NOMO-1 treated with DMSO at 0.1 percent for 48 hours (cell line): Measurements from ENCODE around the gene USH1C.

Experiments
- DNase-seq: peaks from one replicate; lab custom pipeline; 2025; ENCODE audit not compliant: unreplicated experiment; lab: John Stamatoyannopoulos, UW

USH1C gene

DNA sequence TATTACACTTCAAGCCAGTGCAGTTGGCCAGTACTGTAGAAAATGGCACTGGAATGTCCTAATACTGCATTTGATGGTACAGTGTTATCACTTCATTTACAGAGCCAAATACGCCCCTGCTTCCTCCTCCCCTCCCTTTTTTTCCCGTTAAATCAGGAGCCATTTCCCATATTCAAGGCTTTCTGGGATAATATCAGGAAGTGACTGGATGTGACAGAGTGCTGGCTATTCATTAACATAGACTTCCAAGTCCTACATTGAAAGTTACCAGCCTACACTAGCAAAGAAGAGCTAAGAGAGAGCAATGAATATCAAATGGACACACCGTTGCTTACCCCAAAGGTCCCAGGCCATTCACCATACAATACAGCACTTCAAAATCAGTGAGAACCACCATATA lies 35.4 kb downstream of the USH1C start:
- DNase-seq, result no peak

DNA sequence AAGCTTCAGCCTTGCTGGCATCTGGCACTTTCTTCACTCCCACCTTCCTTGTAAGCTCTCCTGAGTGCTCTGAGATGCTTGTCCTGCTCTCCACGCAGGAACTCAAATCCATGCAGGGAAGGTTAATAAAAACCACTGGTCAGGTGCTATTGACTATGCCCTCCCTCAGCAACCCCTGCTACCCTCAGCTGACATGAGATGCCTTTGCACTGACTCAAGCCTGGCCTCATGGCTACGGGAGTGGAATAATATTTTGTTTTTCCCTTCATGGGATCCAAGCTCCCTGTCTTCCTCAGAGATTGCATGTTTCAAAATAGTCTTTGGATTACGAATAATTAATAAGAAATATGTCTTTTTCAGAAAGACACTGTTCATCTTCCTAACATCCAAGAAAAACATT lies 35.9 kb downstream of the USH1C start:
- DNase-seq, result no peak

DNA sequence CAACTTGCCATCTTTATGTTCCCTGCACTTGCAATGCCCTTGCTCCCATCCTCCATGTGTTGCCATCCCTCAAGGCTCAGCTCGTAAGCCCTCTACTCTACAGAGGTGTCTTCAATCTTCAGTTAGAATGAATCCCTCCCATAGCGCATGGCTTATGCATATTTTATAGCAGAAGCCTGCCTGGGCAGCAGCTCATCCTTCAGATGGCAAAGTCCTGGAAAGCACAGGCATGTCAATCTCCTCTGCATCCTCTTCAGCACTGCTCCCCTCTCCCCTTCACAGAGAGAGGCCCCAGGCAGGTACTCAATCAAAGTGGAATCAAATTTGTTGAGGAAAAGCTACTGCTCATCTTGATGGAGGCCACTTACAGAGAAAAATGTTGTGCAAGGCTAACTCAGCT lies 36.4 kb downstream of the USH1C start:
- no peak for DNase-seq

DNA sequence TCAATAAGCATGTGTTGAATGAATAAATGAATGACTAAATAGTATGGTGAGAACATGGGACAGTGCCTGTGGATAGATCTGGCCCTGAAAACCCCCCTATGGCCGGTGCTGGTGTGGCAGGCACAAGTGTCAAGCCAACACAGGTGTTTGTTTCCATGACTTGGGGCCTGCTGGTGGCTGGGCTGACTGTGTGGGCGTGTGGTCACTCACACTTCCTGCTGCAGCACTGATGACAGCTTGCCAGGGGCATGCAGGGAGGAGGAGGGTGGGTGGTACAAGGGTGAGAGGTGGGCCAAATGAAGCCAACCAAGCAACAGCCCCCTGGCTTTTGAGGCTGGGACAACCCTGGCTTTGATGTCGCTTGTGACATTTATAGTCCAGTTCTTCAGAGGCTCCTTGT lies 37.3 kb downstream of the USH1C start:
- no peak for DNase-seq

DNA sequence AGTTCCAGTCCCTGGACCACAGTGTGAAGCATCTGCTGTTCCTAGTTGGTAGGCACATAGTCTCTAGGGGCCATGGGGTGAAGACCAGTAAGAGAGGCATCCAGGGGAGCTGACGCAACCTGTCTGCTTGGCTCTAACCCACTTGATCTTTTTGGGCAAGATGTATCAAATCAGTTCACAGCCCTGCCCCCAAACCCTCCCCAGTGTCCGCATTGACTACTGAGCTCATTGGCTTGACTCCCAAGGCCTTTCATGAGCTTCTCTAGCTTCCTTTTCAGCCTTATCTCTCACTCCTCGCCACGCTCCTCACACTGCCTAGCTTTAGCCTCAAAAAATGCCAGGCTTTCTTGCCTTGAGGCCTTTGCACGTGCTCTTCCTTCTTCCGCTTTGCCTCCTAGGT lies 37.9 kb downstream of the USH1C start:
- DNase-seq, result no peak

DNA sequence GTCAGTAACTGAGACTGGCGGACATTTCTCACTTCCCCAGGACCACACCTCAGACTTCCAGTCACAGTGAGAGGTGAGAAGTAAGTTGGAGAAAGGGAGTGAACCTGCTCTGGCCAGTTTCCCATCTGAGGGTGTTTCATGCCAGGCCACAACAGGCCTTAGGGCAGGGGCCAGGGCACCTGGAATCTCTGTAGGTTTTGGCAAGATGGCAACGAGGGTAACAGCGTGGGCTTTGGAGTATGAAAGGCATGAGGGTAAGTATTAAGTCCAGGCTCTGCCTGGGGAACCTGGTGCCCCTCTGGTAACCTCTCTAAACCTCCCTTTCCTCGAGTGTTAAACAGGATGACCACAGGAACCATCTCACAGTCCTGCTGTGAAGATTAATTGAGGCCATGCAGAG lies 39.1 kb downstream of the USH1C start:
- no peak for DNase-seq

DNA sequence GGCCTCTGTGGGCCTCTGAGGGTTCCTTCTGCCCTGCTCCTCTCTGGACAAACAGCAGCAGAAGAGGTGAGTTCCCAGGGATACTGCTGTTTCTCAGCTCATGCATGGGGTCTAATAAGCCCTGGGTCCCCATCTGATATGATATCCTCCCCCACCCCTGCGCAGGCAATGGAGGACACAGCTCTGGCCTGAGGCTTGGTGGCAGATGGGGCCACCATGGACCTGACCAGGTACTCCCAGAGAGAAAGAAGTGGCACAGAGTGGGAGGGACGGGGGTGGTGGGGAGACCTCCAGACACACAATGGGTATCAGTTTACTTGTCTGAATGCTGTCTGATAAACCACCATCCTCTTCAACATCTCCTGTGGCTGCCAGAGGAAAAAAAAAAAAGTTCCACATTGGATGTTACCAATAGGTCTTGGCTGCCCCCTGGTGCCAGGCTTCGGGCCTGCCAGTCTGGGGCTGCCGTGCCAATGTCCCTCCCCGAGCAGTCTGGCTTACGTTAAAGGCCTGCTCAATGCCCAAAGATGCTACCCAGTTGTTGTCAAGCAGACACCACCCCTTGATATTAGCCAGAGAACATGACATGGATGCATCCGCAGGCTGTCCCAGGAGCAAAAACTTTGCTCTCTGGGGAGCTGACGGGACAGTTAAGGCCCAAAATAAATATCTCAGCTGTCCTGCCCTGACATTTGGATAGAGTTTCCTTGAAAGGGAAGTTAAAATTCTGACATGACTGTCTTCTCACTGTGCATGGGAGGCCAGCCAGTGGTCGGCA lies 39.7 kb downstream of the USH1C start:
- DNase-seq, result peak; percentile 64

DNA sequence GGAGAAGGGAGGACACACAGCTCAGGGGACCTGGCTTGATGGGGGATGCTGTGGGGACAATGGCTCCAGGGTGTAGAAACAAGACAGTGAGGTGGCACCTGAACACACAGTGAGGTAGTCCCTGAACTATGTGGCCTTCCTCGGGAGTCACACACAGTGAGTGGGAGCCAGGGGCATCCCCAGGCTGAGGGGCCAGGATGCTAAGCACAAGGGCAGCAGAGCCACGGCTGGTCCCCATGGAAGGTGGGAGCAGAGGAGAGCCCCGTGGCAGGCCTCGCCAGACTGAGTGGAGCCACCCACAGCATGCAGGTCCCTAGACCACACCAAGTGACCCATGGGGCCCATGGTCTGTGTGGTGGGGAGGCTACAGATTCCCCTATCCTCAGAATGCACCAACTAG lies 41.6 kb downstream of the USH1C start:
- DNase-seq, result no peak

DNA sequence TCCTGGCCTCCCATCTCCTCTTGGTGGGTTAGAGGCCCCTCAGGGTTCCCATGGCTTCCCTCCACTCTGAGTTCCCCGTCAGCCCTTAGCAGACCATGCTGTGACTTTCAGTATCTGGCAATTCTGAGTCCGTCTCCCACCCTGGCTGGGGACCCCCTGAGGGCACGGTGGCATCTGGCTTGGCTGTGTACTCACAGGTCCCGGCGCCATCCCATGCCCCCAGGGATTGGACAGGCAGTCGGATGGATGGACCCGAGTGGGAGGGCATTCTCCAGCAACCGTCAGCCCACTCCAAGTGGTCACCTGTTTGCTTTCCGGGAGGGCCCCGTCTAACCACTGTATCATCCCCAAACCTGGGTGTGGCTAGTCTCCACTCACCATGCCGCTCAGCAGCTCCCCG lies 43.5 kb downstream of the USH1C start:
- DNase-seq, result no peak

DNA sequence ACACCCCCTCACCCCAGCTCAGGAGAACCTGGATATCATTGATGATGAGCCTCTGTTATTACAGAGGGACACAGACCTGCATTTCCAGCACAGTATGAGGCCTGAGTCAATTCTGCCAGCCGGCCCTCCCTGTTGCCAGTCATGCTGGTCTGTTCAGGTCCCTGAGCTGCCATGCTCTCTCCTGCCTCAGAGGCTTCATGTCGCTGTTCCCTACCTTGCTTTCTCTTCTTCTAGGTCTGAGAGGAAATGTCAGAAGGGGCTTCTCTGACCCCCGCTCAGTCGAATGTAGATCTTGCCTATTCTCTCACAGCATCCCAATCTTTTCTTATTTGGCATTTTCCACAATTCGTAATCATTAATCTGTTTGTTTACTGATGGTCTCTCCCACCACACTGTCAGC lies 45.7 kb downstream of the USH1C start:
- no peak for DNase-seq

DNA sequence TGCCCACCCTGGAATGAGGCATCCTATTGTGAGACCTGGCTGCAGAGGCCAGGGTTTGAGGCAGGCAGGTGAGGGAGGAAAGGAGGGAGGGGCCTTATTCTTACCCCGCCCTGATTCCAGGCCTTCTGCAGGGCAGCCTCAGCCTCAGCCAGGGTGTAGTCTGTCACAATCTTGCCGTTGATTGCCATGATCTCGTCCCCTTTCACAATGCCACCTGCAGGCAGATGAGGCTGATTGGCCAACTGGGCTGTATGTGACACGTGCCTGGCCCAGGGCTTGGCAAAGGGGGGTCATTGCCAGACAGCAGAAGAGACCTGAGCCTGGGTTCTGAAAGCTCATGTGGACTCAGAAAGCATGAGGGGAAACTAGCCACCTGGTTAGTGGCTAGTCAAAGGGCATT lies 46.2 kb downstream of the USH1C start:
- peak; percentile 46 for DNase-seq

DNA sequence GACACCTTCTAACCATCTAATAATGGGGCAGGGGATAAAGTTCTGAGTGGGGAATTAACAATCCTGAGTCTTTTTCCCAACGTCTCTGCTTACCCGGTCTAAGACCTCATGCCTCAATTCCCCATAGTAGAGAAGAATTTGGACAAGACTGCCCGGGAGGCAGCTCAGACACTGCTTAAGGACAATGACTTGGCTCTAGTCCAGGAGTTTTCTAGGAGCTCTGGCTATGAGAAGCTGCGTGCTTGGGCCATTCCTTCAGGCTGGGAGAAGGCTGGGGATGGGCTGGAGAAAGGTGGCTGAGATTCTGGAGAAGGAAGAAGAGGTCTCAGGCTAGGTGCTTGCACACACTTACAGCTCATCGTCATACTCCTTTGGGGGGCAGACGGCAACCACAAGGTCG lies 47.8 kb downstream of the USH1C start:
- DNase-seq, result no peak

DNA sequence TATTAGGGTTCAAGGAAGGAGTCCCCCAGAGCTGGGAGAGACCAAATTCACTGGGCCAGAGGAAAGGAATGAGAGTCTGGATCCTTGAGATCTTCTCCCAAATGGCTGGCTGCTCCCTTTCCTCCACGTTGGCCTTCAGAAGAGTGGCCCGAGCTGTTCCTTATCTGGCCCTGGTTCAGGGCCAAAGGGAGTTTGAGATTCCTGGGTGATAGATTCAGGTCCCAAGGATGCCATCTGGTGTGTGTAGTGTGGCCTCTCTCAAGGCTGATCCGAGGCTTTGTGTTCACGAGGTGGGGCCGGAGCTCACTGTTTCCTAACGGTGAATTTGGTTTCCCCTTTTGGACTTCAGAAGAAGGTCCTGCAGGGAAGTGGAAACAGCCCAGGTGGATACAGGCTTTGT lies 50.2 kb downstream of the USH1C start:
- DNase-seq, result no peak

DNA sequence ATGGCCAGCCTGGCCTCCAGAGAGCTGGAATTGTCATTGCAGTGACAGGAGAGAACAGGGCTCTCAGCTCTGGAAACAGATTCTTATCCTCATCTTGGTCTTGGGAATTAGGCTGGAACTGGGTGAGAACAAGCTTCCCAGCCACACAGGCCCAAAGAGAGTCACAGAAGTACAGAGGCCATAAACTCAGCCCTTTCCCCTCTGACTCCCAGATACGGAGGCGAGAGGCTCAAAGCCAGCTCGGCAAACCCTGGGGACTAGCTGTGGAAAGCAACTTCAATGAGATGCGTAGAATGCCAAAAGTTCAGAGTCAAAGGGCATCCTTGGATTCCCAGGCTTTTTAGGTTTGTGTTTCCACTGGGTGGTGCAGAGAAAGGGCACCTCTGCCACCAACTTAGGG lies 53.3 kb downstream of the USH1C start:
- DNase-seq, result no peak

DNA sequence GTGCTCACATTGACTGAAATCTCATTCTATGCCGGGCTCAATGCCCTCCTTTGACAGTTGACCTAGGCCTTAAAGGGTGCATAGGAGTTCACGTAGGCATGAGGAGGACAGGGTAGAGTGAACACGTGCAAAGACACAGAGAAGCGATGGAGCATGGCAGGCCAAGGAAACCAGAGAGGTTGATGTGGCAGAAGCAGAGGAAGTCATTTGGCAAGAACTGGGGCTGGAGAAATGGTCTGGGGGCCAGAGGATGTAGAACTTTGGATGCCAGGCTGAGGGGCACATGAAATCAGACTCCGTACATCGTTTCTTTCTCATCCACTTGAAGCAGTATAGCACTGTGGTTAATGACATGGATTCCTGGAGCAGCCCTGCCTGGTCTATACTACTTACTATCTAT lies 54.0 kb downstream of the USH1C start:
- DNase-seq, result no peak

DNA sequence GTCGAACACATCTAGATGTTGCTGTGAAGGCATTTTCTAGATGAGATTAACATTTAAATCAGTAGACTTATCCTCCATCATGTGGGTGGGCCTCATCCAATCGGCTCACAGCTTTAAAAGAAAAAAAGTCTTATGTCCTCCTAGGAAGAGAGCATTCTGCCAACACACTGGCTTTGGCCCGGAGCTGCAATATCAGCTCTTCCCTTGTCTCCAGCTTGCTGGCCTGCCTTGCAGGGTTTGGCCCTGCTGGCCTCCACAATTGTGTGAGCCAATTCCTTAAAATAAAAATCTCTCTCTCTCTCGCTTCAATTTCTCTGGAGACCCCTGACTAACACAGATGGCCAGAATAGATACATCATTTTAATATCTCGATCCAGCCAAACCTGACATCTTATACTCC lies 54.5 kb downstream of the USH1C start:
- no peak for DNase-seq

DNA sequence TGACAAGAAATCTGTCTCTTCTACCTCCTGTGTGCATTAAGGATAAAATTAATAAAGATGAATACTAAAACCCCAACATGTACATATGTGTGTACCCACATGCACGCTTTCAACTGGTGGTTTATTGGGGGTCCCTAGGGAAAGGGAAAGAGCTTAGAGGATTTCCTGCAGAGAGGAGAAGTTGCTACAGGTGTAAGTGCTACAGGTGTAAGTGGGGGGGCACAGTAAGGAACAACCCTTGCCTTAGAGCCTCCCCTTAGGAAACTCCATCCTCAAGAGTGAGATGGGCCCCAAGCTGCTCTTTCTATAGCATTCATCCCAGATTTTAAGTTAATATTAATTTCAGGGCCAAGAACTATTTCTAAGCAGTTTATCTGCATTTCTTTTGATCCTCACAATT lies 55.7 kb downstream of the USH1C start:
- DNase-seq, result no peak

DNA sequence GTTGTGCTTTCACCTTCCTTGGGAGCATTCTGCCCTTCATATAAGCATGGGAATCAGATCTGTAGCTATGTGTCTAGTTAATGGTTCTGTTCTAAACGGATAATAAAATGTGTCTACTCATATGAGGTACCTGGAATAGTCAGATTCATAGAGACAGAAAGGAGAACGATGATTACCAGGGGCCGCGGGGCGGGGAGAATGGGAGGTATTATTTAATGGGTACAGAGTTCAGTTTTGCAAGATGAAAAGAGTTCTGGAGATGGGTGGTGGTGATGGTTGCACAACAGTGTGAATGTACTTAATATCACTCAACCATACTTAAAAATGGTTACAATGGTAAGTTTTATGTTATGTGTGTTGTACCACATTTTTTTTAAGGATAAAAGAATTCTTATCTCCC lies 57.6 kb downstream of the USH1C start:
- DNase-seq, result no peak

DNA sequence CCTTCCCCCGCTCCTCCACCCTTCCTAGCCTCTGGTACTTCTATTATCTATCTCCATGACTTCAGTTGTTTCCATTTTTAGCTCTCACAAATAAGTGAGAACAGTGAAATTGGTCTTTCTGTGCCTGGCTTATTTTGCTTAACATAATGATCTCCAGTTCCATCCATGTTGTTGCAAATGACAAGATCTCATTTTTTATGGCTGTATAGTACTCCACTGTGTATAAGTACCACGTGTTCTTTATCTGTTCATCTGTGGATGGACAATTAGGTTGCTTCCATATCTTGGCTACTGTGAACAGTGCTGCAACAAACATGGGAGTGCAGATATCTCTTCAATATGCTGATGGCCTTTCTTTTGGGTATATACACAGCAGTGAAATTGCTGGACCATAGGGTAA lies 60.7 kb downstream of the USH1C start:
- DNase-seq, result no peak

DNA sequence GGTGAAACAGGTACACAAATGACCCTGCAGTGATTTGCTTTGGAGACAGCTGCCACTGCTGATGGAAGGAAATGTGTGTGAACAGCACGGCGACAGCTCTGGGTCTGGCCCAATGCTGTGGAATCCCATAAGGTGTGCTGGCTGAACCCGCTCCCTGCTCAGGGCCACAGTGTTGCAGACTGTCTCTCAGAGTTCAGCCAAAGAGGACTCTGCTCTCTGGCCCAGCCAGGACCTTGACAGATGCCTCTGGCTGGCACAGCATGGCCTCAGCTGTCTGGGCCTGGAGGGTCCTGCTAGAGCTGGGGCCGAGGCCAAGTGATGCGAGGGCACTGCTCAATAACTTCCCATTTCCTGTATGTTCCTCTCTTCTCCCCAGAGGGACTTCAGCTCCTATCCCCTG lies 62.3 kb downstream of the USH1C start:
- no peak for DNase-seq

DNA sequence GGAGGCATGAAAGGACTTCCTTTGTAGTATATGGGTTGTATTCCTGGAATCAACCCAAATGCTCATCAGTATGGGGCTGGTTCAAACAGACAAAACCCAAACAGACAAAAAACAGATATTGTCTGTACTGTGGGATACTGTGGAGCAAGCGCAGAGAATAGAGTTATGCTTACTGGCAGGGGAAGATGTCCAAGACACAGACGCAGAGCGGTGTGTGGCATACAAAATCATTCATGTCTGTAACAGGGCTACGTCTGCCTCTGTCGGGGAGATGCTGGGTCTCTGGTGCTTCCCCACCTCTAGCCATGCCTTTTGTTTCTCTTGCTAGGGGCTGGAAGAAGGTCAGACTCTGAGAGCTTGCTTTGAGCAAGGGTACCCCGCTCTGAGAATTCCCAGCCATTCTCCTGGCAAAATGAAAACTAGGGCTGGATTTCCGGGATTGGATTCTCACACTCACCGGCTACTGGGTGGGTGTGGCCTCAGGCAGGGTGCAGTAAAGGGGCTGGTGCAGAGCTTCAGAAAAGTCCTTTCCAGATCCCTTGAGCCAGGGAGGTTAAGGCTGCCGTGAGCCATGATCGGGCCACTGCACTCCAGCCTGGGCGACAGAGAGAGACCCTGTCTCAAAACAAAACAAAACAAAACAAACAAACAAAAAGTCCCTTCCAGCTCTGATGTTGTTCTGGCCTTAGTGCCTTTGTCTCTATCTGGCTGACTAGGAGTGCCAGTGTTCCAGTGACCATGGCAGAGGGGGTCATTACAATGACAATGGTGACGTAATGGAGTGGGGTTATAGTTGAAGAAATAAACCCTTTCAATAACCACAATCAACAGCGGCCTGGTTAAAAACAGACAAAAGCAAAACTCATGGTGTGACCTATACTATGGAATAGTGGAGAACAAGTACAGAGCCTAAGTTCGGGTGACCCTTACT lies 64.7 kb downstream of the USH1C start:
- no peak for DNase-seq

DNA sequence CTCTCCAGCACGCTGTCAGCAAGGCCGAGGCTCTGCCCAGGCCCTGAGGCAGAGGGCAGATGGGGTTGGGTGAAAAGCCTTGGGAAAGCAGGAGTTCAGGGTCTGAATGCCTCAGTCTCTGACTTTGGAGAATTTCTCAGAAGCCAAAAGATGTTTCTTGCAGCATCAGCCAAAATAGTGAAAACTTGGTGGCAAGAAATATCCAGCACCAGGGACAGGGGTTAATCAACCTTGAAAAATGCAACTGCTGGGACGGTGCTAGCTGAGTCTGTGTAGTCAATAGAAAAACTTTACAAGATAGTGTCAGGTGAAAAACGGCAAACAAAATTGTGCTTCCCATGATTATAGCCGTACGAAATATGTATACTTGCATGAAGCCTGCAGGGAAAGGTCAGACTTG lies 66.1 kb downstream of the USH1C start:
- no peak for DNase-seq
